Ishikawa (cell line): ENCODE data around the gene PPIL4.
A peak's percentile ranks its signal among the peaks of the same experiment; 100 is the strongest.

Experiments
- CEBPB ChIP-seq: IDR thresholded peaks from 2 replicates; pipeline ENCODE4 v1.6.1; 2012
- CREB1 ChIP-seq: IDR thresholded peaks from 2 replicates; pipeline ENCODE4 v1.6.1; 2012; ENCODE audit warnings: low read depth
- EGR1 ChIP-seq: IDR thresholded peaks from 2 replicates; pipeline ENCODE4 v1.6.1; 2012
- EP300 ChIP-seq: IDR thresholded peaks from 2 replicates; pipeline ENCODE4 v1.6.1; 2012; ENCODE audit warnings: borderline replicate concordance
- FOXM1 ChIP-seq: IDR thresholded peaks from 2 replicates; pipeline ENCODE4 v1.6.1; 2012; ENCODE audit warnings: low read depth, borderline replicate concordance
- NFIC ChIP-seq: IDR thresholded peaks from 2 replicates; pipeline ENCODE4 v1.6.1; 2012
- RAD21 ChIP-seq: IDR thresholded peaks from 2 replicates; pipeline ENCODE4 v1.6.1; 2012; ENCODE audit warnings: low read depth
- TAF1 ChIP-seq: IDR thresholded peaks from 2 replicates; pipeline ENCODE4 v1.6.1; 2012; ENCODE audit warnings: low read depth, mild to moderate bottlenecking
- TCF12 ChIP-seq: IDR thresholded peaks from 2 replicates; pipeline ENCODE4 v1.6.1; 2012; ENCODE audit warnings: low read depth
- TEAD4 ChIP-seq: IDR thresholded peaks from 2 replicates; pipeline ENCODE4 v1.6.1; 2012
- YY1 ChIP-seq: IDR thresholded peaks from 2 replicates; pipeline ENCODE4 v1.6.1; 2012; ENCODE audit warnings: low read depth
- ZBTB7A ChIP-seq: IDR thresholded peaks from 2 replicates; pipeline ENCODE4 v1.6.1; 2012; ENCODE audit warnings: low read depth
- TF ChIP-seq, protein P1 (sequence below): IDR thresholded peaks from 2 replicates; pipeline ENCODE4 v1.6.1; 2012
- TF ChIP-seq, protein P2 (sequence below): IDR thresholded peaks from 2 replicates; pipeline ENCODE4 v1.6.1; 2012
- TF ChIP-seq, protein P3 (sequence below): IDR thresholded peaks from 2 replicates; pipeline ENCODE4 v1.6.1; 2012; ENCODE audit warnings: low read depth, mild to moderate bottlenecking

PPIL4 gene, protein sequence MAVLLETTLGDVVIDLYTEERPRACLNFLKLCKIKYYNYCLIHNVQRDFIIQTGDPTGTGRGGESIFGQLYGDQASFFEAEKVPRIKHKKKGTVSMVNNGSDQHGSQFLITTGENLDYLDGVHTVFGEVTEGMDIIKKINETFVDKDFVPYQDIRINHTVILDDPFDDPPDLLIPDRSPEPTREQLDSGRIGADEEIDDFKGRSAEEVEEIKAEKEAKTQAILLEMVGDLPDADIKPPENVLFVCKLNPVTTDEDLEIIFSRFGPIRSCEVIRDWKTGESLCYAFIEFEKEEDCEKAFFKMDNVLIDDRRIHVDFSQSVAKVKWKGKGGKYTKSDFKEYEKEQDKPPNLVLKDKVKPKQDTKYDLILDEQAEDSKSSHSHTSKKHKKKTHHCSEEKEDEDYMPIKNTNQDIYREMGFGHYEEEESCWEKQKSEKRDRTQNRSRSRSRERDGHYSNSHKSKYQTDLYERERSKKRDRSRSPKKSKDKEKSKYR

DNA sequence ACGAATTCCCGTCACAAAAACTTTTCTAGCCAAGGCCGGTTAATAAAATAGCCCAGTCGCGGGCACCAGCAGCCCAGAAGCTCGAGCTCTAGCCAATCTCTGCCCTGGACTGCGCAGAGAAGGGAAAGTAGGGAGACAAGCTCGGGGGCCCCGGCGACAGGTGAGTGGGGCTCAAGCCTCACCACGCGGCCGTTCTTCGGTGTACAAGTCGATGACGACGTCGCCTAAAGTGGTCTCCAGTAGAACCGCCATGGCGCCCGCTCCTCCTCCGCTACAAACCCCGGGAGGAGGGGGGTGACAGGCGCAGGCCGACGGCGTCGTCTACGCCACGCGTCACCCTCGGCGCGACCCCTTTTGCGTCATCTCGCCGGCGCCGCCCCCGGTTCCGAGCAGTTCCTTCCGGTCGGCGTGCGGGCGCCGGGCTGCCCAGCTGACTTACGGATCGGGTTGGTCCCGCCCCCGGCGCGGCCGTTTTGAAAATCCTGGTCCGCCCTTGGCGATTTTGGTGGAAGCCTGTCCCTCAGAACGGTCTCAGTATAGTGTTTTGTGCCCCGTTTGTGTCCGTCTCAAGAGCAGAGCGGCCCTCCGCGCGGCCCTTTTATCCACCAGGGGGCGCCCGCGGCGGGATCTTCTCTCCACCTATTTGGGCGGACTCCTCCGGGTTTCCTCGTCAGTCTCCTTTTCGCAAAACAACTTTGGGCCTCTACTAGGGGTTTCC, at the start of gene PPIL4:
TSS of gene PPIL4 (minus strand) at position 290 of the 718 bp plus-strand sequence. CDS start at position 252, 38 bp downstream.
- TF ChIP-seq CEBPB = no peak
- peak; percentile 71 for TF ChIP-seq EGR1
- TF ChIP-seq, protein P1, sequence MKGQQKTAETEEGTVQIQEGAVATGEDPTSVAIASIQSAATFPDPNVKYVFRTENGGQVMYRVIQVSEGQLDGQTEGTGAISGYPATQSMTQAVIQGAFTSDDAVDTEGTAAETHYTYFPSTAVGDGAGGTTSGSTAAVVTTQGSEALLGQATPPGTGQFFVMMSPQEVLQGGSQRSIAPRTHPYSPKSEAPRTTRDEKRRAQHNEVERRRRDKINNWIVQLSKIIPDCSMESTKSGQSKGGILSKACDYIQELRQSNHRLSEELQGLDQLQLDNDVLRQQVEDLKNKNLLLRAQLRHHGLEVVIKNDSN = peak; percentile 79
- TF ChIP-seq NFIC = no peak
- TF ChIP-seq, protein P2, sequence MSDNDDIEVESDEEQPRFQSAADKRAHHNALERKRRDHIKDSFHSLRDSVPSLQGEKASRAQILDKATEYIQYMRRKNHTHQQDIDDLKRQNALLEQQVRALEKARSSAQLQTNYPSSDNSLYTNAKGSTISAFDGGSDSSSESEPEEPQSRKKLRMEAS = peak; percentile 75; the same call in 1 of the 2 replicates
- TF ChIP-seq TCF12 = peak; percentile 78; the same call in 1 of the 2 replicates
- peak; percentile 39; the same call in 1 of the 2 replicates for TF ChIP-seq RAD21
- TF ChIP-seq ZBTB7A = 0 out of 2 replicates have a peak, but pooled peaks have one; percentile 28
- TF ChIP-seq CREB1 = peak; percentile 100
- TF ChIP-seq, protein P3, sequence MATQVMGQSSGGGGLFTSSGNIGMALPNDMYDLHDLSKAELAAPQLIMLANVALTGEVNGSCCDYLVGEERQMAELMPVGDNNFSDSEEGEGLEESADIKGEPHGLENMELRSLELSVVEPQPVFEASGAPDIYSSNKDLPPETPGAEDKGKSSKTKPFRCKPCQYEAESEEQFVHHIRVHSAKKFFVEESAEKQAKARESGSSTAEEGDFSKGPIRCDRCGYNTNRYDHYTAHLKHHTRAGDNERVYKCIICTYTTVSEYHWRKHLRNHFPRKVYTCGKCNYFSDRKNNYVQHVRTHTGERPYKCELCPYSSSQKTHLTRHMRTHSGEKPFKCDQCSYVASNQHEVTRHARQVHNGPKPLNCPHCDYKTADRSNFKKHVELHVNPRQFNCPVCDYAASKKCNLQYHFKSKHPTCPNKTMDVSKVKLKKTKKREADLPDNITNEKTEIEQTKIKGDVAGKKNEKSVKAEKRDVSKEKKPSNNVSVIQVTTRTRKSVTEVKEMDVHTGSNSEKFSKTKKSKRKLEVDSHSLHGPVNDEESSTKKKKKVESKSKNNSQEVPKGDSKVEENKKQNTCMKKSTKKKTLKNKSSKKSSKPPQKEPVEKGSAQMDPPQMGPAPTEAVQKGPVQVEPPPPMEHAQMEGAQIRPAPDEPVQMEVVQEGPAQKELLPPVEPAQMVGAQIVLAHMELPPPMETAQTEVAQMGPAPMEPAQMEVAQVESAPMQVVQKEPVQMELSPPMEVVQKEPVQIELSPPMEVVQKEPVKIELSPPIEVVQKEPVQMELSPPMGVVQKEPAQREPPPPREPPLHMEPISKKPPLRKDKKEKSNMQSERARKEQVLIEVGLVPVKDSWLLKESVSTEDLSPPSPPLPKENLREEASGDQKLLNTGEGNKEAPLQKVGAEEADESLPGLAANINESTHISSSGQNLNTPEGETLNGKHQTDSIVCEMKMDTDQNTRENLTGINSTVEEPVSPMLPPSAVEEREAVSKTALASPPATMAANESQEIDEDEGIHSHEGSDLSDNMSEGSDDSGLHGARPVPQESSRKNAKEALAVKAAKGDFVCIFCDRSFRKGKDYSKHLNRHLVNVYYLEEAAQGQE = no peak
- TF ChIP-seq EP300 = 0 out of 2 replicates have a peak, but pooled peaks have one; percentile 28
- TF ChIP-seq TEAD4 = no peak
- peak; percentile 91 for TF ChIP-seq YY1
- peak; percentile 90 for TF ChIP-seq TAF1
- TF ChIP-seq FOXM1 = peak; percentile 60; the same call in 1 of the 2 replicates

DNA sequence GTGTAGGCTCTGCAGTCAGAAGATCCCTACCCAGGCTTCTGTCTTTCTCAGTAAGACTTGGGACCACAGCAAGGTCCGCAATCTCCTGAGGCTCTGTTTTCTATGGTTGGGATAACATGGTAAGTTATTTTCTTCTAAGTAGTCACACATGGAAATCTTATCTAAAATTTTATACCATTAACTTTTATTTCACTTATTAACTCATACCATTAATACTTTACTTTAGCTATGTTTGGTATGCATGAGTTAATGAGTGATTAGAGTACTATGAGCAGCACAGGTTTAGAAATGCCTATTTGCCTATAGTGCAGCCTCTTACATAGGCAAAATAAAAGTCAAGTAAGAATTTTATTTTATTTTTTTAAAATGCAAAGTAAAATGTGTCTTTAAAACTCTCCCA, 47.6 kb upstream of the PPIL4 start:
- TF ChIP-seq EP300 = no peak
- TF ChIP-seq ZBTB7A = no peak
- TF ChIP-seq NFIC = no peak
- TF ChIP-seq TCF12 = no peak
- TF ChIP-seq, protein P1 = no peak
- TF ChIP-seq EGR1 = no peak

DNA sequence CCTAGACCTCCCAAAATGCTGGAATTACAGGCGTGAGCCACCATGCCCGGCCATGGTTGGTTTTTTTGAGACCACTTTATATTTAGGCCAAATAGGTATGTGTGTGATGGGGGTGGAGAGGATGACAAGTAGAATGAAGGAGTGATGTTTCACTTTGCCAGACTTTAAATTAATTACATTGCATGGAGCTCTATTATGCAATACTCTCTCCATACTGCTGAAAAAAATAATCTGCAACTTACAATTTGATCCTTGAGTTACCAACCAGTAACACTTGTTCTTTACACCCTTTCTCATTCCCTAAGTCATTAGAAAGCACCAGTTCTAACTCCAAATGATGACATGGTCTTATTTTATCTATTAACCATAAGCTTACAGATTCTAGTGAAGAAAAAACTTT, 47.1 kb upstream of the PPIL4 start:
- no peak for TF ChIP-seq TEAD4
- TF ChIP-seq, protein P2 = no peak
- TF ChIP-seq NFIC = no peak
- TF ChIP-seq EGR1 = no peak
- TF ChIP-seq YY1 = no peak
- no peak for TF ChIP-seq FOXM1
- TF ChIP-seq, protein P3 = no peak
- TF ChIP-seq ZBTB7A = no peak
- TF ChIP-seq CREB1 = no peak
- no peak for TF ChIP-seq RAD21
- TF ChIP-seq CEBPB = no peak
- TF ChIP-seq EP300 = no peak
- TF ChIP-seq TCF12 = no peak
- TF ChIP-seq, protein P1 = no peak
- no peak for TF ChIP-seq TAF1

DNA sequence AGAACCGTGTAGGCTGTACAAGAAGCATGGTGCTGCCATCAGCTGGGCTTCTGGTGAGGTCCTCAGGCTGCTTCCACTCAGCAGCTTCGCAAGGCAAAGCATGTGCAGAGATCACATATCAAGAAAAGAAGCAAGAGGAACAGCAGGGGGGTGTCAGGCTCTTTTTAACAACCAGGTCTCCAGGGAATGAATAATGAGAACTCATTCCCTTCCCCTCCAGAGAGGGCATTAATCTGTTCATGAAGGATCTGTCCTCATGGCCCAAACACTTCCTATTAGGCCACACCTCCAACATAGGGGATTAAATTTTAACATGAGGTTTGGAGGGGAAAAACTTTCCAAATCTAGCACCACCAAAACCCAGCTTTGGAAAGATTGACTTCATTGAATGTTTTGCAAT, 40.3 kb upstream of the PPIL4 start:
- no peak for TF ChIP-seq EGR1
- TF ChIP-seq, protein P1 = no peak
- TF ChIP-seq RAD21 = no peak
- TF ChIP-seq YY1 = no peak
- no peak for TF ChIP-seq CEBPB
- TF ChIP-seq TCF12 = no peak
- no peak for TF ChIP-seq NFIC
- no peak for TF ChIP-seq ZBTB7A
